ENCODE results near the gene PRICKLE1.

The PRICKLE1 gene

GRCh38 chr12:42593874-42594273 is 4.3 kb upstream of the PRICKLE1 start:
- no peak for DNase-seq
- in situ Hi-C loops (cut with MboI; ENCODE audit: low pct_unique_long_range_greater_than_20kb, low sequenced_read_pairs), result no loop called here

DNA sequence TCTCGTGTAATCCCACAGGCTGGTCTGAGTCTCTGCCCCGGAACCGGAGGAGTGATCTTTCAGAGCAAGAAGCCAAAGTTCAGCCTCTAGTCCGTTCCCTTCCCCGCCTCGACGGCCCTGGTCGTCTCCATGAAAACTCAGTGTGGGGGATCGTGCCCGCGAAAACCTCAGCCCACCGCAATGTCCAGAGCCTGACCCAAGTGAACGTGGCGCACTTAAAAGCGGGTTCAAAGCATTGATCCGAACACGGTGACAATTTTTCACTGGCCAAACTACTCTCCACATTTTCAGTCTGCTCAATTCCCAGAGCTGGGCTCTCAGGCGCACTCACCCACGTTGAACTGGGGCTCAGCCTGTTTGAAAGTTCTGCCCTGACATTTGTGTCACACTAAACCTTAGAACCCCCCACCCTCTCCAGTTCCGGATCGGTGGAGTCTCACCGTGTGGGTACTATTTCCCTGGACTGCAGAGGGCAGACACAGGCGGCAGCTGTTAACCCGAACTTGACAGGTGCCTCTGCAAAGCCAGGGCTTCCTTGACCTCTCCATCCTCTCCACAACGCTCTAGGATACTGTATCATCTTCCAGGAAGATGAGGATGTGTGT is 886 bp upstream of the PRICKLE1 start:
- DNase-seq, result peak; percentile 34
- in situ Hi-C loops (cut with MboI; ENCODE audit: low pct_unique_long_range_greater_than_20kb, low sequenced_read_pairs), result no loop called here

- in situ Hi-C loops (cut with MboI; ENCODE audit: low pct_unique_long_range_greater_than_20kb, low sequenced_read_pairs), result no loop called here
- DNase-seq, result peak; percentile 28
Observed at GRCh38 chr12:42588524-42589464, 752 bp downstream of the PRICKLE1 start.

- no peak for DNase-seq
- in situ Hi-C loops (cut with MboI; ENCODE audit: low pct_unique_long_range_greater_than_20kb, low sequenced_read_pairs), result no loop called here
Observed at GRCh38 chr12:42587601-42588523, 1.7 kb downstream of the PRICKLE1 start.

DNA sequence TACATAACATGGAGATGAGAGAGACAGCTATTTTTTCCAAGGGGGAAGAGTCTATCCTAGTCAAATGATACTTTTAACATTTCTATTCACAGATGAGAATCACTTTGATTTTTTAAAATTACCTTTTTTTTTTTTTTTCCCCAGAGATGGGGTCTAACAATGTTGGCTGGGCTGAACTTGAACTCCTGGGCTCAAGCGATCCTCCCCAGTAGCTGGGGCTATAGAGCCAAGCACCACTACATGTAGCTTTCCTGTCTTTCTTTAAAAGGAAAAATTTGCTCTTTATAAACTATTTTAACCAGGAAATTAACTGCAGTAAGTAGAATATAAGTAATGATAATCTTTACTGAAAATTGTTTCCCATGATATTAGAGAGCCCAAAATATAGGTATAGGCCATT is 3.3 kb downstream of the PRICKLE1 start:
- in situ Hi-C loops (cut with MboI; ENCODE audit: low pct_unique_long_range_greater_than_20kb, low sequenced_read_pairs), result no loop called here
- DNase-seq, result no peak

- DNase-seq, result no peak
- in situ Hi-C loops (cut with MboI; ENCODE audit: low pct_unique_long_range_greater_than_20kb, low sequenced_read_pairs), result no loop called here
Observed at GRCh38 chr12:42585841-42586216, 3.7 kb downstream of the PRICKLE1 start.

- no peak for DNase-seq
- in situ Hi-C loops (cut with MboI; ENCODE audit: low pct_unique_long_range_greater_than_20kb, low sequenced_read_pairs), result no loop called here
Observed at GRCh38 chr12:42585154-42585840, 4.2 kb downstream of the PRICKLE1 start.

DNA sequence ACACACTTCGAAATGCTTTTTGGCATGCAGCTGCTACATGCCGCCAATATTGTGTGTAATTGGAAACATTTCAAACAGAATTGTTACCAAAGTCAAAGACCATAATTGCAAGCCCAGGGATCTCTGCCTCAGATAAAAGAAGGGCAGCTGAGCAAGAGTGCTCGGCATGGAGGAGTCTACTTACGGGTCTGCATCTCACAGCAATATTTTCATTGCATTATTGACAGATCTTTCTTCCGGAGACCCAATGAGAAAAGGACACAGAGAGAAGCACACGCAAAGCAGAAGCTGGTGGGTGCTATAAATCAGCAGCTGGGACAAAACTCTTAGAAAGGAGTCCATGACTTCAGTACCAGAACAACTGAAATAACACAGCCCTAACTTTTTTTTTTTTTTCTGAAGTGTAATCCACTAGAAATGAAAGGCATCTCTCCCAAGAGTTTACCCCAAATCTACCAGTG is 4.9 kb downstream of the PRICKLE1 start:
- in situ Hi-C loops (cut with MboI; ENCODE audit: low pct_unique_long_range_greater_than_20kb, low sequenced_read_pairs), result no loop called here
- no peak for DNase-seq

DNA sequence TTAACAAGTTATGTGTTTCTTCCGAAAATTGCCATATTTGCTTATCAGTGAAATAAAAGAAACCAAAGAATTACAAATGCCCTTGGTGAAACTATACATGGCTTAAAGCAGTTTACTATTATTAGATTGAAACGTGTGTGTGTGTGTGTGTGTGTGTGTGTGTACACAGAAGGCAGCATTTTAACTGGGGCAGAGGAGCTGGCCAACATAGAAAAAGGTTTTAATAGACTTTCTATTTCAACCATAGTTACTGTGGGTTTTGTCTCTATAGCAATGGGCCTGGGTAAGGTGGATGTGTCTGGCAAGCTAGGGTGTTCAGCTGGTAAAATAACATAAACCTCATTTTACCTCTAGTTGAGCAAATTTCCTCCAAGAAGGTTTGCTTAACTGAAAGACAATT is 6.5 kb downstream of the PRICKLE1 start:
- no peak for DNase-seq
- in situ Hi-C loops (cut with MboI; ENCODE audit: low pct_unique_long_range_greater_than_20kb, low sequenced_read_pairs), result no loop called here

GRCh38 chr12:42582498-42582897 is 7.0 kb downstream of the PRICKLE1 start:
- in situ Hi-C loops (cut with MboI; ENCODE audit: low pct_unique_long_range_greater_than_20kb, low sequenced_read_pairs), result no loop called here
- DNase-seq, result no peak

DNA sequence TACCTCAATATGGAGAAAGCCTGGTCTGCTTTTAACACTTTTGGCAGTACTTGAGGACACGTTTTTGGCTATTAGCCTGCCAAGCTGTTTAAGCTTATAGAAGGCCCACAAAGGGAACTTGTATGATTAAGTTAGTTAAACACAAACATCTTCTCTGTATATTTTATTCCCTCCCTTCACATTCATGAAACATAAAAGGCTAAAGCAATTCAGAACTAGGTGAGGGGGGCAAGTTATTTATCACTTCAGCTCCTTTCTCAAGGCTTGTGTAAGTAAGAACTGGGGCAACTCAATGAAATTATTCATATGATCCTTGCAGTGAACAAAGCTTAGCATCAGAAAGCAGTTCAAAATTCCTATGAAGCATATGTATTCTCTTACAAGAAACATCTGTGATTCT is 7.5 kb downstream of the PRICKLE1 start:
- in situ Hi-C loops (cut with MboI; ENCODE audit: low pct_unique_long_range_greater_than_20kb, low sequenced_read_pairs), result no loop called here
- no peak for DNase-seq

- in situ Hi-C loops (cut with MboI; ENCODE audit: low pct_unique_long_range_greater_than_20kb, low sequenced_read_pairs), result no loop called here
- DNase-seq, result no peak
Observed at GRCh38 chr12:42576374-42576773, 13.2 kb downstream of the PRICKLE1 start.

DNA sequence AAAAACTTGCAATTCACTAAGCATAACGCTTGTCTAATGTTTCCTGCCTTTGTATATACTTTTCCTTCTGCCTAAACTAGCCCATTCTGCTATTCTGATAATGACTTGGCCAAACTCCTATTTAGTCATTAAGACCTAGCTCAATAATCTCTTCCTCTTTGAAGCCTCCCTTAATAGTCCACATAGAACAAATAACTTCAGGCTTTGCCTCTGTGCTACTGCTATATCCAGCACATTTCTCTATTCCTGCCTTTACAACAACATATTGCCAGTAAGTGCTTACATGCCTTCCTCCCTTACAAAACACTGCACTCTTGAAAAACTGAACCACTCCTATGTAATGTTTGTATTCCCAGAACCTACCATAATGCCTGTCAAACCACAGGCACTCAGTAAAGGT is 13.8 kb downstream of the PRICKLE1 start:
- in situ Hi-C loops (cut with MboI; ENCODE audit: low pct_unique_long_range_greater_than_20kb, low sequenced_read_pairs), result no loop called here

DNA sequence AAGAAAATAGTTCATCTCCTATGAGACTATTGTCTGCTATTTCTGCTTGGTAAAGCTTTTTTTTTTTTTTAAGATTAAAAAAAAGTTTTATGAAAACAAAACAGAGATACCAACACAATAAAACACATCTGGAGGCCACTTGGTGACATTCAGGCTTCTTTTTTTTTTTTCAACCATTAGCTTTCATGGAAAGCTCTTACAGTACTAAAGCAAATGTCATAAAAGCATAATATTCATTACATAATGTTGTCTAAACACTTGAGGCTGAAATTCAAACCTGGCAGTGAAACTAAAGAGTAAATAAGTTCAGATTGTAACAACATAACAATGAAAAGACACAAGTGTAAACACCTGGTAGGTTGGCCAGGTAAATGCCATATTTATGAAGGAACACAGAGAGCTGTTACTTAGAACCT is 14.7 kb downstream of the PRICKLE1 start:
- no peak for DNase-seq
- in situ Hi-C loops (cut with MboI; ENCODE audit: low pct_unique_long_range_greater_than_20kb, low sequenced_read_pairs), result no loop called here

More for the DNA sequence above, 13.8 kb downstream of the PRICKLE1 start:
- no peak for DNase-seq

GRCh38 chr12:42571327-42572009 is 18.1 kb downstream of the PRICKLE1 start:
- in situ Hi-C loops (cut with MboI; ENCODE audit: low pct_unique_long_range_greater_than_20kb, low sequenced_read_pairs), result no loop called here
- DNase-seq, result no peak

DNA sequence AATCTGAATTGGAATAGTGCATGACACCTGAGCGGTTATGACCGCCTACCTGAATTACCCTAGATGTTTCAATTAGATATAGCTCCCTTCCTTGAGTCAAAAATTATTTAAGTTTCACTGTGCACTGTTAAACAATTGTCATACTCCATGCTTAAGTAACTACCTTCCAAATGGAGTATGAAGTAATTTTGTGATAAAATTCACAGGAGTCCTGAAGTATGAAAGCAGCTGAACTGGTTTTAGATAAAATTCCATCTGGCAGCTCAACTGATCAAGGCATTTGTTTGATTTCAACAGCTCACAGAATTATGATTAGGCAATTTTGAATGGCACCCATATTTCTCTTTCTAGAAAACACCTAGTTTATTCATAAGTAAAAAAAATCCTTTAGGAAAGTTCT is 19.5 kb downstream of the PRICKLE1 start:
- in situ Hi-C loops (cut with MboI; ENCODE audit: low pct_unique_long_range_greater_than_20kb, low sequenced_read_pairs), result no loop called here

GRCh38 chr12:42568952-42569915 is 20.3 kb downstream of the PRICKLE1 start:
- in situ Hi-C loops (cut with MboI; ENCODE audit: low pct_unique_long_range_greater_than_20kb, low sequenced_read_pairs), result no loop called here

More for the DNA sequence above, 19.5 kb downstream of the PRICKLE1 start:
- DNase-seq, result no peak

More at GRCh38 chr12:42568952-42569915, 20.3 kb downstream of the PRICKLE1 start:
- DNase-seq, result peak; percentile 66
